GM19099 (cell line): ENCODE results near the gene NKIRAS1.

Experiments
- POLR2A ChIP-seq: IDR thresholded peaks from 3 replicates; pipeline ENCODE4 v1.6.1; 2011; ENCODE audit warnings: low read depth; ENCODE audit not compliant: insufficient read length; ENCODE audit errors: extremely low read depth

The NKIRAS1 gene

DNA sequence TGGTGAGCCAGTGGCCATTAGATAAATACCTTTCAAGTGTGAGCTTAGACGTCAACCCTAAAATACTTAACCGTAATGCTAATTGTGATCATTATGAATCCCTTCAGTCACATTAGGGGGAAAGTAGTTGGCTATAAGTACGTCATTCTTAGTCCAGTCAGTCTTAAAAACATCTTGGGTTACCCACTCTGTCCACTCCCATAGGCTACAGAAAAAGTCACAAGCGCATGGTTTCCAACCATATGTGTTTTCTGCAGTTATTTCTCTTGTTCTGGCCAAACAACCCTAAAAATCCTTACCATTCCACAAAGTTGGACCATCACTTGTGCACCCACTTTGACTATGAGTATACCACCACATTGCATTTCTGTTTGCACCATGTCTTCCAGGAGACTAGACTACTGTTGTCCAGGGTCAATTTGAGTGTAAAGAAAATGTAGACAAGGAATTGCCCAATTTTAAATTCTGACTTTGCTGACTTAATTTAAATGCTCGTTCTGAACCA lies 3.4 kb upstream of the NKIRAS1 start:
- no peak for TF ChIP-seq POLR2A

GRCh38 chr3:23919628-23920027 lies 2.8 kb upstream of the NKIRAS1 start:
- TF ChIP-seq POLR2A = no peak

GRCh38 chr3:23916152-23916885 lies 471 bp downstream of the NKIRAS1 start:
- TF ChIP-seq POLR2A = no peak

GRCh38 chr3:23915537-23916108 lies 1.2 kb downstream of the NKIRAS1 start:
- no peak for TF ChIP-seq POLR2A

DNA sequence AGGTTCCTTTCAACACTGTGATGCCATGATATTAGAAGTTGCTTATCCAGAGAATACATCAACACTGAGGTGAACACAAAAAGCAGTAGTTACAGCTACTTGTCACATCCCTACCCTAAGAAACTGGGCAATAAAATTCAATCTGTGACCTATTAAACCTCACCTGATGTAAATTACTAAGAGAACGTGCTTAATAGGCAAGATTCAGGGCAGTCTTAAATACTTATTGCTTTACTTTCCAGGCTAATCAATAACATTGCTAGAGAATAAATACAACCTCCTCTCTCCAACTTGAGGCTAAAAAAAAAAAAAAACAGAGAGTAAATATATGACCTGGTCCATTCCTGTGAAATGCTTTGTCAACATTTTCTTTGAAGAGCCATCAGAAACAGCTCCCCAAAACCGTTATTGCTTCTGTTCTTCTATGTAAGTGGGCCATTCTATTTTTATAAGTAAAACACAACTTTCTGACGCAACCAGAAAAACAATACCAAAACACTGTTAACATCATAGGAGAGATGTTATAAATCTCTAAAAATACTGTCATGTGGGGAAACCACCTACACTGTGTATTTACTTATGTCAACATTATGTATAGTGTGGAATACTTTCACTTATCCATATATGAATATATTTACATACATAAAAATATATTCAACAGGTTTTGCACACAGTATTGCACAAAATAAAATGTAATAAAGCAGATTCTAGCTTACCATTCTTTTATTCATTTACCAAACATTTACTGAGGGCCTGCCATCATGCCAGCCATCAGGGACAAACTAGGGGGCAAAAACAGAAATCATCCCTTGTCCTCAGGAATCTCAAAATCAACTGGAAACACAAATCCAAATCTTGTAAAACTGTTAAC lies 2.7 kb downstream of the NKIRAS1 start:
- no peak for TF ChIP-seq POLR2A

DNA sequence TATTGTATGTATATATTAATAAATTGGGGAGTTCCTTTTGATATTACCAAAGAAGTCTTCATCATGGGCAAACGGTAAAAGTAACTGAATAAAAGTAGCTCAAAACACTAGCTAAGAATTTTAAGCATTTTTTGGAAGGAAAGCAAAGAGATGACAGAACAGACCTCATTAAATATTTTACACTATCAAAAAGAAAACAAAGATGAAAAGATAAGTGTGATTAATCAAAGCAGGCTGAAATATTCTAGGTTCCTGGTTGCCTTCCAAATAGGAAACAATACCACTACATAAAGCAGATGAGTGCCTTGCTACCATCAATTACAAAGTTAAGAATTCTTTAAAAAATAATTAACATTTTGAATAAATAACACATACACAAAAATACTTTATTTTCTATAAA lies 3.6 kb downstream of the NKIRAS1 start:
- TF ChIP-seq POLR2A = no peak

DNA sequence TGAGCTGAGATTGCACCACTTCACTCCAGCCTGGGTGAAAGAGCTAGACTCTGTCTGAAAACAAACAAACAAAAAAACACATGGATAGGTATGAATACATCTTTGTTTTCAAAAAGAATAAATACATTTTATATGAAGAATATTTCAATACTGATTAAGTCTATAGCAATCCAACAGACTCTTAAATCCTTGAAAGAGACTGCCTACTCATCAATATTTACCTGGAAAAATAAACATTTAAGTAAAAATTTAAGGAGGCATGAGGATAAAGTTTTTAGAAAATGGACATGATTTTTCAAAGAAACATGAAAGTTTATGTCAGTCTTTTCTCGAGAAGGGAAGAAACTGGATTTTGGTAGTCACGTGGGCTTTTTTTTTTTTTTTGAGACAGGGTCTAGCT lies 5.4 kb downstream of the NKIRAS1 start:
- no peak for TF ChIP-seq POLR2A

GRCh38 chr3:23909341-23909740 lies 7.4 kb downstream of the NKIRAS1 start:
- no peak for TF ChIP-seq POLR2A

DNA sequence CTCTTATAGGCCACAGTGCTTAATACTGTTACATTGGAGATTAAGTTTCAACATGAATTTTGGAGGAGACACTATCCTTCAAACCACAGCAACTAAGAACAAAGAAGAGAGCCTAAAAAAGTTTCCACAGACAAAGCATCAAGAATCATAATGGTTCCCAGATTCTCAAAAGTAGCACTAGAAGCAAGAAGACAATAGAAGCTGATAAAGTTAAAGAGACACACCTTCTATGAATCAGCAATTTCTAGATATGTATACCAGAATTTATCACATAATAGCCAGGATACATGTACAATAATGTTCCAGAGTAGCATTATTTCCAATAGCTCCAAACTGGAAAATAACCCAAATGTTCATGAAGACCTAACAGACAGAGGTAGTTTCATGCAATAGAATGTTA lies 12.2 kb downstream of the NKIRAS1 start:
- TF ChIP-seq POLR2A = no peak

DNA sequence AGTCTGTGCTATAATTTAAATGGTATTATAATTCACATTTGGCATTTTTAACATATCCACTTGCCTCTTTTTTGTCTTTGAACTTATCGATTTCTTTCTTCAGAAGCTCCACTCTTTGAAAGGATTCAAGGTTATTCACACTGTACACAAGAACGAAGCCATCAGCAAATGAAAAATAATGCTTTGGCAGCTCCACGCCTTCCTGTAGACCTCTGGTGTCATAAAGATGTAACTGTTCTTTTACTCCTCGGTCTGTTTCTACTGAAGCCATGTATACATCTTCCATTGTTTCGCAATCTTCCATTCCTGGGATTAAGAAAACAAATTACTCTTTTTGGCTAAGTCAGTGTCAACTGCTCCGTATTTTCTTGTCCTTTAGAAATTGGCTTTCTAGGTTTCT lies 16.0 kb downstream of the NKIRAS1 start:
- no peak for TF ChIP-seq POLR2A

GRCh38 chr3:23895181-23895580 lies 21.6 kb downstream of the NKIRAS1 start:
- TF ChIP-seq POLR2A = no peak

GRCh38 chr3:23894254-23895061 lies 22.3 kb downstream of the NKIRAS1 start:
- TF ChIP-seq POLR2A = no peak

- TF ChIP-seq POLR2A = no peak
Observed at GRCh38 chr3:23889950-23890349, 26.8 kb downstream of the NKIRAS1 start.

GRCh38 chr3:23889386-23889785 lies 27.4 kb downstream of the NKIRAS1 start:
- TF ChIP-seq POLR2A = no peak
